Heart left ventricle (tissue), 16 donors: Measurements from ENCODE around the gene SERF1B. TPM values are rescaled to one million over a fixed set of nuclear protein-coding genes. Genes with fewer than 3 reads are reported as not detected.
"Not testable (repeated sequence)": the region's sequence is repeated elsewhere in the genome, so short reads cannot be mapped to it uniquely, and the experiment has no call there.

Experiments used
- ATAC-seq, 4 donors: fragments of 200-7000 bp; cut with Tn5 transposase; one replicate each; pipeline ENCODE4 v1.9.1; 2020 to 2022; ENCODE audit warnings: moderate library complexity in 4 of 4, mild to moderate bottlenecking in 3 of 4, moderate number of reproducible peaks in 1 of 4
- DNase-seq, 5 donors: peaks; one replicate each; pipeline ENCODE4 v3.0.0-alpha.2; 2020
- H3K27ac ChIP-seq, 12 donors: fragments of 200-600 bp; sonication (generic) in 4 of 12; one replicate each; pipeline versions ENCODE4 v1.5.0 to v1.8.0; 2016 to 2022; ENCODE audit warnings: mild to moderate bottlenecking in 2 of 12
- H3K27me3 ChIP-seq, 9 donors: fragments of 200-600 bp; sonication (generic) in 2 of 9; one replicate each; pipeline versions ENCODE4 v1.5.1 to v1.8.0; 2016 to 2022; ENCODE audit warnings: mild to moderate bottlenecking in 3 of 9
- H3K36me3 ChIP-seq, 9 donors: fragments of 200-600 bp; sonication (generic) in 2 of 9; one replicate each; pipeline versions ENCODE4 v1.5.0 to v1.8.0; 2018 to 2022; ENCODE audit warnings: mild to moderate bottlenecking in 2 of 9
- H3K4me1 ChIP-seq, 12 donors: fragments of 200-600 bp; sonication (generic) in 4 of 12; one replicate each; pipeline versions ENCODE4 v1.5.0 to v1.8.0; 2016 to 2022; ENCODE audit warnings: mild to moderate bottlenecking in 3 of 12
- H3K4me3 ChIP-seq, 12 donors: fragments of 200-600 bp; sonication (generic) in 4 of 12; one replicate each; pipeline versions ENCODE4 v1.5.0 to v1.8.0; 2017 to 2022; ENCODE audit warnings: mild to moderate bottlenecking in 9 of 12, moderate library complexity in 4 of 12
- H3K9me3 ChIP-seq, 12 donors: fragments of 200-600 bp; sonication (generic) in 4 of 12; one replicate each; pipeline versions ENCODE4 v1.5.0 to v1.8.0; 2016 to 2022; ENCODE audit warnings: mild to moderate bottlenecking in 1 of 12
- WGBS, 4 donors: extraction: QIAGEN DNeasy Blood & Tissue Kit in 2 of 4; methylation state at CpG; one replicate each; pipeline versions ENCODE4 v1.1.5 to v1.1.7; 2013 to 2018; 5-methylcytosine and 5-hydroxymethylcytosine counted together
- intact Hi-C, 10 donors: fragments of 100-400 bp; cut with DNase I; formaldehyde crosslinking; loops; one replicate each; pipeline versions ENCODE4 v1.11.1 to v1.14.2; 2022
- polyA plus RNA-seq, 2 donors: library from polyadenylated mRNA; stranded (reverse); fragments of 200-250 nt; gene quantifications; one replicate each; pipeline ENCODE4 v1.2.3, GENCODE V29; 2013
- total RNA-seq, 9 donors: library from RNA; depleted of rRNA in 2 of 9; stranded (reverse); fragments of >200 nt in 2 of 9; fragmentation: NEBNext Ultra II Directional in 3 of 9; extraction: Animal tissue kit (Norgen Biotek cat#: 25700) in 3 of 9; gene quantifications; one replicate each; pipeline versions ENCODE4 v1.1.0 to v1.2.4, GENCODE V29; 2016 to 2023
- donor health status: ischemic (EF 13 %, LVEDD 7.1; RV severe dilation, severe dysfunction).
- donor health status: healthy with polysubstance abuse.
- donor health status: DM: no; HTN: yes; CAD: no.
- donor health status: DM: no; HTN: no; CAD: no.
- donor health status: ischemic (EF 25% LVEDD 6.9; RV normal size, moderate dysfunction).
- donor health status: ischemic (EF 25% LVEDD 5.7; RV mildly dilated, moderate dysfunction).
- donor health status: healthy.
- donor health status: DM: yes; HTN: yes; CAD: no.
- donor health status: ischemic (EF 35%, LVEDD 5.7; RV mildly dilated, moderate dysfunction).
- donor health status: nonischemic (EF 11% LVEDD 7.7; RV severe dilation, severe dysfunction).
- donor health status: DM: yes; HTN: yes; CAD: no.
- donor health status: PGD.
- donor health status: ischemic (EF 29% LVEDD 5.4; RV normal size, mild dysfunction).
- donor health status: nonischemic (EF 23%, LVEDD 6.1; RV moderate dilation, normal function).

Gene SERF1B
- total and polyA plus RNA-seq, 11 donors, result 18.3 to 44.5 (median 34.1) TPM

DNA sequence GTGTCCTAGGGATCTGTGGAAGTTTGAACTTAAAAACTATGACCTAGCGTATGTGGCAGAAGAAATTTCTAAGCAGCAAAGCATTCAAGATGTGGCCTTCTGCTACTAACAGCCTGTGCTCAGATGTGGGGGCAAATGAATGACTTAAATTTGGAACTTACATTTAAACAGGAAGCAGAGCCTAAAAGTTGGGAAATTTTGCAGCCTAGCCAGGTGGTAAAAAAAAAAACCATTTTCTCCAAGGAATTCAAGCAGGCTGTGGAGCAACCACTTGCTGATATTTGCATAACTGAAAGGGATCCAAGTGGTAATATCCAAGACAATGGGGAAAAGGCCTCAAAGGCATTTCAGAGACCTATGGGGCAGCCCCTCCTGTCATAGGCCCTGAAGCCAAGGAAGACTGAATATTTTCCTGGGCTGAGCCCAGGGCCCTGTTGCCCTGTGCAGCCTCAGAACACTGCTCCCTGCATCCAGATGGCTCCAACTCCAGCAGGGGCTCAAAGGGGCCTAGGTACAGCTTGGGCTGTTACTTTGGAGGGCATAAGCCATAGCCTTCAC lies 63.9 kb downstream of the SERF1B start:
- H3K9me3 ChIP-seq, H3K27me3 ChIP-seq, DNase-seq, intact Hi-C loops, H3K4me1 ChIP-seq, H3K27ac ChIP-seq, H3K36me3 ChIP-seq, H3K4me3 ChIP-seq: not testable (repeated sequence)
- no CpG with 5 or more reads among the region's 1 CpG for WGBS, 4 donors
- peak in 2 of 4 donors; percentile 34 to 42 for ATAC-seq

DNA sequence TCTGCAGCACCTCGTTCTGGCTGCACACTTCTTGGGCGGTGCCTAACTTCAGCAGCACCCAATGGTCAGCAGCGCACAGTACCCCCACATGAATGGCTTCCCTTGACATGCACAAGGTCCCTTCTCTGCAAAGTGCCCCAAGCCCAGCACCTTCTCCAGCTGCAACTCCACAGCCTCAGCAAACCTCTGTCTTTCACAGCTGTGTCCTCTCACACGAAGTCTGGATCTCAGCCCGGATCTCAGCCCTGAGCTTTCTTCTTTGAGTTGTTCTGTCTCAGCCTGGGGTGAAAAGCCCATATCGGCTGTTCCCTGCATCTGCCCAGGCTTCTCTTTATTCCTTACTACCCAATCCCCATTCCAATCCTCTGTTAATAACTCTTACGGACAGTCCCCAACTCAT lies 66.7 kb downstream of the SERF1B start:
- H3K27me3 ChIP-seq, H3K27ac ChIP-seq, H3K4me1 ChIP-seq, H3K36me3 ChIP-seq, H3K4me3 ChIP-seq, intact Hi-C loops, ATAC-seq, DNase-seq, H3K9me3 ChIP-seq: not testable (repeated sequence)
- WGBS, 4 donors, result no CpG with 5 or more reads among the region's 7 CpGs

Other genes starting within 250 kb of the SERF1B start
- gene SMN2, start 24.4 kb downstream of the SERF1B start, total RNA-seq, result 10 to 100 TPM; 19.0 to 58.8 (median 26.6) TPM
- 10 to 100 TPM; 11.5 to 15.6 TPM for gene SMN2, start 24.4 kb downstream of the SERF1B start, polyA plus RNA-seq